SJSA1 (cell line): ENCODE data around the gene KCNK13. TPM values are rescaled to one million over a fixed set of nuclear protein-coding genes. Genes with fewer than 3 reads are reported as not detected.

Experiments
- DNase-seq, 2 experiments: peaks; one replicate each; pipeline ENCODE4 v3.0.0-alpha.2; 2015 to 2020; ENCODE audit warnings: low spot score in 2 of 2, low read depth in 1 of 2
- H3K27ac ChIP-seq: fragments of 250-450 bp; sonication (Bioruptor Pico); 2 replicates; pipeline ENCODE4 v1.5.1; 2020; ENCODE audit warnings: mild to moderate bottlenecking, moderate library complexity
- H3K27me3 ChIP-seq: fragments of 250-450 bp; sonication (Bioruptor Pico); replicated peaks from 2 replicates; pipeline ENCODE4 v1.5.1; 2020; ENCODE audit warnings: mild to moderate bottlenecking, moderate library complexity
- H3K36me3 ChIP-seq: fragments of 250-450 bp; sonication (Bioruptor Pico); 2 replicates; pipeline ENCODE4 v1.5.1; 2020; ENCODE audit warnings: mild to moderate bottlenecking
- H3K4me1 ChIP-seq: fragments of 250-450 bp; sonication (Bioruptor Pico); replicated peaks from 2 replicates; pipeline ENCODE4 v1.6.1; 2021; ENCODE audit warnings: mild to moderate bottlenecking
- H3K4me3 ChIP-seq: fragments of 250-450 bp; sonication (Bioruptor Pico); 2 replicates; pipeline ENCODE4 v1.5.1; 2020; ENCODE audit warnings: mild to moderate bottlenecking
- H3K9me3 ChIP-seq: fragments of 250-450 bp; sonication (Bioruptor Pico); replicated peaks from 2 replicates; pipeline ENCODE4 v1.5.1; 2020; ENCODE audit warnings: mild to moderate bottlenecking
- total RNA-seq: library from RNA; depleted of rRNA; stranded (reverse); fragments of >200 nt; shearing (Covaris generic); gene quantifications from 2 replicates; pipeline ENCODE4 v1.2.3, GENCODE V29; 2014

Gene KCNK13
- total RNA-seq, 1 experiment from 2014 or later, result 0.05 TPM

- no peaks in the 10 kb centered on the region for H3K36me3 ChIP-seq
Observed at GRCh38 chr14:90118027-90118426, 56.2 kb downstream of the KCNK13 start.

GRCh38 chr14:90126260-90126659 is 64.5 kb downstream of the KCNK13 start:
- Histone ChIP-seq H3K36me3 (no peaks in the 10 kb centered on the region), H3K9me3 (no peaks in the 10 kb centered on the region), H3K27me3 (peaks cover 4% of the 10 kb centered on the region), H3K4me1 (no peaks in the 10 kb centered on the region), H3K27ac (no peak overlapping the region), H3K4me3 (no peak overlapping the region)
- DNase-seq, result no peak

More at GRCh38 chr14:90118027-90118426, 56.2 kb downstream of the KCNK13 start:
- H3K27ac ChIP-seq, result no peak overlapping the region
- no peaks in the 10 kb centered on the region; the same call in 1 of the 2 replicates for H3K27me3 ChIP-seq
- H3K4me3 ChIP-seq, result no peak overlapping the region
- H3K4me1 ChIP-seq, result no peaks in the 10 kb centered on the region
- no peak for DNase-seq
- H3K9me3 ChIP-seq, result no peaks in the 10 kb centered on the region

- no peak for DNase-seq
- H3K4me1 ChIP-seq, result no peaks in the 10 kb centered on the region
- H3K4me3 ChIP-seq, result no peak overlapping the region
- H3K27ac ChIP-seq, result no peak overlapping the region
- H3K27me3 ChIP-seq, result peaks cover 7% of the 10 kb centered on the region; the same call in 1 of the 2 replicates
- no peaks in the 10 kb centered on the region for H3K36me3 ChIP-seq
- no peaks in the 10 kb centered on the region for H3K9me3 ChIP-seq
Observed at GRCh38 chr14:90132821-90133570, 71.2 kb downstream of the KCNK13 start.

GRCh38 chr14:90136904-90137303 is 75.1 kb downstream of the KCNK13 start:
- Histone ChIP-seq H3K4me1 (peaks cover 12% of the 10 kb centered on the region), H3K9me3 (no peaks in the 10 kb centered on the region), H3K4me3 (no peak overlapping the region), H3K27me3 (peaks cover 4% of the 10 kb centered on the region; the same call in 1 of the 2 replicates), H3K27ac (no peak overlapping the region), H3K36me3 (no peaks in the 10 kb centered on the region)
- DNase-seq, result no peak

GRCh38 chr14:90137807-90138206 is 76.0 kb downstream of the KCNK13 start:
- Histone ChIP-seq H3K27ac (no peak overlapping the region), H3K4me1 (peaks cover 12% of the 10 kb centered on the region), H3K36me3 (no peaks in the 10 kb centered on the region), H3K9me3 (no peaks in the 10 kb centered on the region), H3K27me3 (peaks cover 4% of the 10 kb centered on the region; the same call in 1 of the 2 replicates), H3K4me3 (no peak overlapping the region)
- no peak for DNase-seq

GRCh38 chr14:90139199-90139598 is 77.4 kb downstream of the KCNK13 start:
- Histone ChIP-seq H3K4me1 (peaks cover 12% of the 10 kb centered on the region), H3K9me3 (no peaks in the 10 kb centered on the region), H3K27ac (no peak overlapping the region), H3K4me3 (no peak overlapping the region), H3K27me3 (peaks cover 4% of the 10 kb centered on the region; the same call in 1 of the 2 replicates), H3K36me3 (no peaks in the 10 kb centered on the region)
- no peak for DNase-seq

- peak in 1 of 2 experiments; percentile 29 for DNase-seq
- Histone ChIP-seq H3K27ac (peak overlapping the region; percentile 68), H3K4me3 (no peak overlapping the region), H3K27me3 (no peaks in the 10 kb centered on the region), H3K9me3 (no peaks in the 10 kb centered on the region), H3K4me1 (peaks cover 12% of the 10 kb centered on the region), H3K36me3 (no peaks in the 10 kb centered on the region)
Observed at GRCh38 chr14:90140298-90140955, 78.6 kb downstream of the KCNK13 start.

GRCh38 chr14:90140956-90141316 is 79.1 kb downstream of the KCNK13 start:
- peak; percentile 22 to 51 for DNase-seq
- Histone ChIP-seq H3K4me3 (no peak overlapping the region), H3K27ac (peak overlapping the region; percentile 68), H3K9me3 (no peaks in the 10 kb centered on the region), H3K36me3 (no peaks in the 10 kb centered on the region), H3K27me3 (no peaks in the 10 kb centered on the region), H3K4me1 (peaks cover 12% of the 10 kb centered on the region)

GRCh38 chr14:90153429-90153828 is 91.6 kb downstream of the KCNK13 start:
- Histone ChIP-seq H3K4me3 (no peak overlapping the region), H3K36me3 (no peaks in the 10 kb centered on the region), H3K4me1 (no peaks in the 10 kb centered on the region), H3K27ac (no peak overlapping the region), H3K9me3 (no peaks in the 10 kb centered on the region), H3K27me3 (no peaks in the 10 kb centered on the region)
- no peak for DNase-seq

- Histone ChIP-seq H3K4me3 (no peak overlapping the region), H3K36me3 (no peaks in the 10 kb centered on the region), H3K9me3 (no peaks in the 10 kb centered on the region), H3K27ac (no peak overlapping the region), H3K27me3 (no peaks in the 10 kb centered on the region), H3K4me1 (no peaks in the 10 kb centered on the region)
- DNase-seq, result no peak
Observed at GRCh38 chr14:90154110-90154509, 92.3 kb downstream of the KCNK13 start.

- no peak overlapping the region for H3K27ac ChIP-seq
- H3K4me3 ChIP-seq, result no peak overlapping the region
- H3K36me3 ChIP-seq, result no peaks in the 10 kb centered on the region
- DNase-seq, result no peak
- H3K27me3 ChIP-seq, result peaks cover 4% of the 10 kb centered on the region; the same call in 1 of the 2 replicates
- H3K4me1 ChIP-seq, result no peaks in the 10 kb centered on the region
- H3K9me3 ChIP-seq, result no peaks in the 10 kb centered on the region
Observed at GRCh38 chr14:90159146-90159545, 97.4 kb downstream of the KCNK13 start.

GRCh38 chr14:90159688-90160087 is 97.9 kb downstream of the KCNK13 start:
- Histone ChIP-seq H3K36me3 (no peaks in the 10 kb centered on the region), H3K27ac (no peak overlapping the region), H3K27me3 (peaks cover 4% of the 10 kb centered on the region; the same call in 1 of the 2 replicates), H3K4me1 (no peaks in the 10 kb centered on the region), H3K4me3 (no peak overlapping the region), H3K9me3 (no peaks in the 10 kb centered on the region)
- no peak for DNase-seq

GRCh38 chr14:90161129-90161528 is 99.3 kb downstream of the KCNK13 start:
- H3K27ac ChIP-seq, result no peak overlapping the region
- no peak for DNase-seq
- no peaks in the 10 kb centered on the region for H3K4me1 ChIP-seq
- no peaks in the 10 kb centered on the region for H3K9me3 ChIP-seq
- peaks cover 4% of the 10 kb centered on the region; the same call in 1 of the 2 replicates for H3K27me3 ChIP-seq
- no peak overlapping the region for H3K4me3 ChIP-seq
- H3K36me3 ChIP-seq, result no peaks in the 10 kb centered on the region

- no peak for DNase-seq
Observed at GRCh38 chr14:90168425-90169105, 106.8 kb downstream of the KCNK13 start.

More at GRCh38 chr14:90168425-90169105, 106.8 kb downstream of the KCNK13 start:
- Histone ChIP-seq H3K36me3 (no peaks in the 10 kb centered on the region), H3K4me3 (no peak overlapping the region), H3K27me3 (no peaks in the 10 kb centered on the region), H3K9me3 (no peaks in the 10 kb centered on the region), H3K4me1 (no peaks in the 10 kb centered on the region), H3K27ac (no peak overlapping the region)
